T-helper 2 cell (primary cell): ENCODE data around the gene KRTAP5-3.
"Not testable (repeated sequence)": the region's sequence is repeated elsewhere in the genome, so short reads cannot be mapped to it uniquely, and the experiment has no call there.

ENCODE experiments used
- DNase-seq, 5 experiments: peaks; one replicate each; pipeline versions ENCODE4 v3.0.0 to v3.0.0-alpha.2; 2012 to 2022

Gene KRTAP5-3

GRCh38 chr11:1575756-1576155 is 32.5 kb downstream of the KRTAP5-3 start:
- DNase-seq: not testable (repeated sequence)

GRCh38 chr11:1574933-1575242 is 33.4 kb downstream of the KRTAP5-3 start:
- DNase-seq: no peak

- peak; percentile 41 to 58 (median 44) for DNase-seq
Observed at GRCh38 chr11:1574238-1574932, 33.9 kb downstream of the KRTAP5-3 start.

GRCh38 chr11:1573903-1574237 is 34.4 kb downstream of the KRTAP5-3 start:
- no peak for DNase-seq

GRCh38 chr11:1573077-1573902 is 35.0 kb downstream of the KRTAP5-3 start:
- DNase-seq: peak in 2 of 5 experiments; percentile 19 to 53

- DNase-seq: peak; percentile 86 to 95 (median 93)
Observed at GRCh38 chr11:1572197-1573076, 35.8 kb downstream of the KRTAP5-3 start, which contains the start of gene DUSP8. DUSP8 (minus strand) TSS chr11:1572271; CDS start chr11:1565826, 6,445 bp downstream.

GRCh38 chr11:1571760-1572196 is 36.5 kb downstream of the KRTAP5-3 start:
- DNase-seq: no peak

GRCh38 chr11:1570896-1571759 is 37.1 kb downstream of the KRTAP5-3 start:
- peak in 1 of 5 experiments; percentile 21 for DNase-seq

GRCh38 chr11:1570531-1570895 is 37.8 kb downstream of the KRTAP5-3 start:
- no peak for DNase-seq

- no peak for DNase-seq
Observed at GRCh38 chr11:1570001-1570453, 38.2 kb downstream of the KRTAP5-3 start.

GRCh38 chr11:1569251-1569780 is 38.9 kb downstream of the KRTAP5-3 start:
- no peak for DNase-seq

- DNase-seq: peak in 2 of 5 experiments; percentile 27 to 75
Observed at GRCh38 chr11:1568441-1568911, 39.8 kb downstream of the KRTAP5-3 start.

- DNase-seq: no peak
Observed at GRCh38 chr11:1567721-1568100, 40.6 kb downstream of the KRTAP5-3 start.

- no peak for DNase-seq
Observed at GRCh38 chr11:1567052-1567720, 41.1 kb downstream of the KRTAP5-3 start.

- no peak for DNase-seq
Observed at GRCh38 chr11:1566381-1567051, 41.7 kb downstream of the KRTAP5-3 start.

- DNase-seq: no peak
Observed at GRCh38 chr11:1565904-1566247, 42.4 kb downstream of the KRTAP5-3 start.

GRCh38 chr11:1565173-1565903 is 42.9 kb downstream of the KRTAP5-3 start:
- peak in 1 of 5 experiments; percentile 7 for DNase-seq

GRCh38 chr11:1564535-1565172 is 43.6 kb downstream of the KRTAP5-3 start:
- DNase-seq: no peak
